ENCODE results near the gene IPCEF1.

IPCEF1 gene

GRCh38 chr6:154371281-154371680, 14.7 kb upstream of the IPCEF1 start:
- DNase-seq (ENCODE audit: low read depth in 2 of 2, low spot score in 1 of 2), result no peak

DNA sequence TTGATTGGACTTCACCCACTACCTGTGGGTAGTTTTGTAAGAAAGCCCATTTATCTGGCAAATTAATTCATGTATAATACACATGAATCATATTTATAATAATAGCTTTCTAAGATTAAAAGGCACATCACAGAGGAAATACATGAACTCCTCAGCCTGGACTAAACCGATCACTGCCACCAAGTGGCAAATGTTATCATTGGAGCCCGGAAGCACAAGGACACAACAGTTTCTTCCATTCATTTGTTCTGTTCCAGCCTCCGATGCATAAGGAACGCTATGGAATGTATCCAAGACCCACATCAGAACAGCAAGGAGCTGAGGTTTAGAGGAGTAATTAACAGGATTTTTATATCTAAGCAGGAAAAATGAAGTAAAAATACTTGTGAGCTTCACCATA, 13.9 kb upstream of the IPCEF1 start:
- DNase-seq (ENCODE audit: low read depth in 2 of 2, low spot score in 1 of 2), result no peak

- DNase-seq (ENCODE audit: low read depth in 2 of 2, low spot score in 1 of 2), result no peak
These were observed 11.5 kb upstream of the IPCEF1 start for GRCh38 chr6:154367839-154368695.

- DNase-seq (ENCODE audit: low read depth in 2 of 2, low spot score in 1 of 2), result no peak
These were observed 10.7 kb upstream of the IPCEF1 start for GRCh38 chr6:154367336-154367735.

DNA sequence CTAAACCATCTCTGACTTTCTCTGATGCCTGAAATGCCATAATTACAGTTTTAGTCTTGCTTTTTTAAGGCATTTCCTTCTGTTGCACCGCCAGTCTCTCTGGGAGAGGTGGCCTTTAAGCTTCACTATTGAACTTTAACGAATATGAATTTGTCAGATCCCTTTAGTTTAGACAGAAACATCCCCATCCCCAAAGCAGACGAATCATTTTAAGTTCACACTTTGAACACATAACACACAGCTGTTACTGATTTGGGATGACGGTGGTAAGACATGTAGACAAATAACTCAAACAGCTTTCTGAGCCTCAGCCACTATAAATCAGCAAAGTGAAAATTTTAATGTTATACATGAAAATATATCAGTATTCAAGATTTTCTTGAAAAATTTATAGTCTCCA, 7.2 kb upstream of the IPCEF1 start:
- no peak for DNase-seq (ENCODE audit: low read depth in 2 of 2, low spot score in 1 of 2)

DNA sequence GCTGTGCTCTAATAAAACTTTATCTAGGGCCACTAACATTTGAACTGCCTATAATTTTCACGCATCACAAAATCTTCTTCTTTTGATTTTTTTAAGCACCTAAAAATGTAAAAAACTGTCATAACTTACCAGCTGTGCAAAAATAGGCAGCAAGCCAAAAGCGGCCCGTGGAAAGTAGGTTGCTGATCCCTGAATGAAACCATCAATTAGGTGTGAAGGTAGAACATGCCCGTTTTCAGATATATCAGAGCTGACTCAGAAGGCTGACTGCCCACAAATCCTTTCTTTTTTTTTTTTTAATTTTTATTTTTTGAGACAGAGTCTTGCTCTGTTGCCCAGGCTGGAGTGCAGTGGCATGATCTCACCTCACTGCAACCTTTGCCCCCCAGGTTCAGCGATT, 4.9 kb upstream of the IPCEF1 start:
- DNase-seq (ENCODE audit: low read depth in 2 of 2, low spot score in 1 of 2), result no peak

DNA sequence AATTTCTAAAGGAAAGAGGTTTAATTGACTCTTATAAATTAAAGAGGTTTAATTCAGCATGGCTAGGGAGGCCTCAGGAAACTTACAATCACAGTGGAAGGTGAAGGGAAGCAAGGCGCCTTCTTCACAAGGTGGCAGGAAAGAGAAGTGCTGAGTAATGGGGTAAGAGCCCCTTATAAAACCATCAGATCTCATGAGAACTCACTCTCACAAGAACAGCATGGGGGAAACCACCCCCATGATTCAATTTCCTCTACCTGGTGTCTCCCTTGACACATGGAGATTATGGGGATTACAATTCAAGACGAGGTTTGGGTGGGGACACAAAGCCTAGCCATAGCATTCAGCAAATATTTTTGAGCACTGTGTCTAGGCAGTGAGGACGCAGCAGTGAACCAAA, 3.9 kb upstream of the IPCEF1 start:
- no peak for DNase-seq (ENCODE audit: low read depth in 2 of 2, low spot score in 1 of 2)

GRCh38 chr6:154359679-154360078, 3.1 kb upstream of the IPCEF1 start:
- no peak for DNase-seq (ENCODE audit: low read depth in 2 of 2, low spot score in 1 of 2)

DNA sequence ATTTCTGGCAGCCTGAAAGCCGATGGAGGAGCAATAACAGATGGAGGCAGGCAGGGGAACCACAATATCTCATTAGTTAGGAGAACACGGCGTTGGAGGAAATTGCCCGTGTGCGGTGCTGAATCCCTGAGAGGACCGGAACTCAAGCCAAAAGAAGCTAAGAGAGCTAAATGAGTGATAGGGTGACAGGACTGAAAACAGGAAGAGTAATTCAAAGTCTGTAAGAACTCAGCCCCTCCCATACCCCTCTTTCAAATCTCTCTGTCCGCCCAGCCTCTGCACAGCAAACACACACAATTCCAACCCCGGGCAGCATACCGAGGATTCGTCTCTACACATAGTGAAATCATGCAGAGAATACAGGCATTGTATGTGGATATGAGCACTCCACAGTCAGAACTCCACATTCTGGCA, 2.6 kb upstream of the IPCEF1 start:
- no peak for DNase-seq (ENCODE audit: low read depth in 2 of 2, low spot score in 1 of 2)

- DNase-seq (ENCODE audit: low read depth in 2 of 2, low spot score in 1 of 2), result no peak
These were observed 1.5 kb upstream of the IPCEF1 start for GRCh38 chr6:154358019-154358545.

DNA sequence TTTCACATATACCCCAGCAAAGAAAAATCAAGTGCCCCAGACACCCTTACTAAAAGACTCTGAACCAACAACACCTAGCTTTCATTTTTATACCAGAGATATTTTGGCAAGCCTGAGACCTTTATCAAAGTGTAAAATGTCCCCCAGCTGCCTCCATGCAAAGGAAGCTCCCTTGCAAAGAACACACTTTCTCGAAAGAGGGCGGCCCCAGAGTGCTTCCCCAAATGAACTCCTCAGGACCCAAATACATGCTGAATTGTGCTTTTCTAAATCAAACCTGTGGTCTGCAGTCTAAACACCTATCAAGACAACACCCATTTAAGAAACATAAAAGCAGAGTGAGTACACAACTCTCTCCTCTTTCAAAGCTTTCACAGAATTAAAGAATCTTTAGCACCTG, 490 bp downstream of the IPCEF1 start:
- DNase-seq (ENCODE audit: low read depth in 2 of 2, low spot score in 1 of 2), result no peak

DNA sequence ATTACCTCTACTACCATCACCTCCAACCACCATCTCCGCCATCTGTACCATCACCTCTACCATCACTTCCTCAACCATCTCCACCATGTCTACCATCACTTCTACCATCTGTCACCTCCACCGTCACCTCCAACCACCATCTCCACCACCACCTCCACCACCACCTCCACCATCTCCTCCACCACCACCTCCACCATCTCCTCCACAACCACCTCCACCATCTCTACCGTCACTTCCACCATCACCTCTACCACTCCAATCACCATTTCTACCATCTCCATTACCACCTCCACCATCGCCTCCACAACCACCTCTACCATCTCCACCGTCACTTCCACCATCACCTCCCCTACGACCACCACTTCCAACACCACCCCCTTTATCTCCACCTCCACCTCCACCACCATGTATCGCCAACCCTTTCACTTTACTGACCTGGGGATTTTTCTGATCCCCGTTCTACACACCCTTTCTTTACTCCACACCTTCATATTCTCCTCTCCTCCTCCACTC, 2.3 kb downstream of the IPCEF1 start:
- DNase-seq (ENCODE audit: low read depth in 2 of 2, low spot score in 1 of 2), result no peak

GRCh38 chr6:154353626-154354025, 3.0 kb downstream of the IPCEF1 start:
- DNase-seq (ENCODE audit: low read depth in 2 of 2, low spot score in 1 of 2), result no peak

DNA sequence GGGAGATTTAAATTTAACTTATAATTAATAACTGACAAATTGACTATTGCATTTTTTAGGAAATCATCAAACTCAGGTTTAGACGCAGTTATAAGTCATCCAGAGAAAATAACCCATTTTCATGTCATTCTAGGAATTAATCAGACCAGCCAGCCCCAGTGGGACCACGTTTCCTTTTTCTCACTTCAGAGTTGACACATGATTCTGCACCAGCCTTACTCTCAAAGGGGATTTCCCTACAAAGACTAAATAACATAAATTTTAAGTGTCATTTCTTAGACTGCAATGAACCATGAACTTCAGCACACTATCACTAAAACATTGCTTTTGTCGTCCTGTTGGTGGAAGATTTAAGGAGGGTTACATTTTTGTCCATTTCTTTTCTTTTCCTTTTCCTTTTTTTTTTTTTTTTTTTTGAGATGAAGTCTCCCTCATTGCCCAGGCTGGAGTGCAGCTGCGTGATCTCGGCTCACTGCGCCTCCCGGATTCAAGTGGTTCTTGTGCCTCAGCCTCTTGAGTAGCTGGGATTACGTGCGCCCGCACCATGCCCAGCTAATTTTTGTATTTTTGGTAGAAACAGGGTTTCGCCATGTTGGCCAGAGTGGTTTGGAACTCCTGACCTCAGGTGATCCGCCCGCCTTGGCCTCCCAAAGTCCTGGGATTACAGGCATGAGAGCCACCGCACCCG, 3.6 kb downstream of the IPCEF1 start:
- DNase-seq (ENCODE audit: low read depth in 2 of 2, low spot score in 1 of 2), result no peak

GRCh38 chr6:154350293-154350692, 6.3 kb downstream of the IPCEF1 start:
- no peak for DNase-seq (ENCODE audit: low read depth in 2 of 2, low spot score in 1 of 2)

- DNase-seq (ENCODE audit: low read depth in 2 of 2, low spot score in 1 of 2), result no peak
These were observed 8.6 kb downstream of the IPCEF1 start for GRCh38 chr6:154347981-154348380.

GRCh38 chr6:154345811-154346210, 10.8 kb downstream of the IPCEF1 start:
- no peak for DNase-seq (ENCODE audit: low read depth in 2 of 2, low spot score in 1 of 2)

- no peak for DNase-seq (ENCODE audit: low read depth in 2 of 2, low spot score in 1 of 2)
These were observed 12.9 kb downstream of the IPCEF1 start for GRCh38 chr6:154343473-154344308.

- no peak for DNase-seq (ENCODE audit: low read depth in 2 of 2, low spot score in 1 of 2)
These were observed 14.7 kb downstream of the IPCEF1 start for GRCh38 chr6:154341871-154342270.

DNA sequence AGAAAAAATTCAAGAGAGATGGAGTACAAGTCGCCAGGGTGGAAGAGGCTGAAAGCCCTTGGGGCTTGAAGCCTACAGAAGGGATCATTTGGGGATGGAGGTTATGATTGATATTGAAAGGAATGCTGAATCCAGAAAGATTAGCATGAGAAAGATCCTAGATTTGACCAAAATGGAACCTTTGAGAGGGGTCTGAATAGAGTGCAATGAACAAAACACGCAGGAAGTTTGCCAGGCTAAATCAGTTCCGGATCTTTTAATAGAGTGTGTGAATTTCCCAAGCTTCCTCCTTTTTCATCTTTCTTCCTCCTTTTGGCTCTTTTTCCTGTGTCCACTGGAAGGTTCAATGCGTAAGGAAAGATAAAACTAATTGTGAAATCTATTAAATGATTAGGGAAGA, 15.3 kb downstream of the IPCEF1 start:
- no peak for DNase-seq (ENCODE audit: low read depth in 2 of 2, low spot score in 1 of 2)

GRCh38 chr6:154337406-154338005, 19.1 kb downstream of the IPCEF1 start:
- DNase-seq (ENCODE audit: low read depth in 2 of 2, low spot score in 1 of 2), result no peak
